Activated CD4-positive, CD25-positive, alpha-beta regulatory T cell treated with anti-CD3 and anti-CD28 coated beads, Interleukin-2, amount 50 U/mL, for 72 hours (primary cell): ENCODE data around the gene DNA2.
A peak's percentile ranks its signal among the peaks of the same experiment; 100 is the strongest.

ENCODE experiments used
- DNase-seq: peaks from one replicate; pipeline ENCODE4 v3.0.0; 2021

Gene DNA2

DNA sequence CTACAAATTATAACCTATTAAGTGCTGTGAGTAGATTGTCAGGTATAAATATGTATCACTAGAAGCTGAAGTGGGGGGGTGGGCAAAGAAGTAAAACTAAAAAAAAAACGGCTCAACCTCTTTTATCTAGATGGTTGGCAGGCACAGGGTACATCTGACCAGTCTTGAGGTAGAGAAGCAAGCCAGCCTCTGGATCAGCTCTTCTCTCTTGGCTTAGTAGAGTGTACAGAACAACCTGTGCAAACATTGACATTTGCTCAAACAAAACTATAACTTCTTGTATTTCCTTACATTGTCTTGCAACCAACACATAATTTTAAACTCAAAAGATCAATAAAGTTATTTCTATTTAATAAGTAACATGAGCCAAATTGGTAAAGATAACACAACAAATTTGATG lies 25.6 kb downstream of the DNA2 start:
- DNase-seq: no peak

DNA sequence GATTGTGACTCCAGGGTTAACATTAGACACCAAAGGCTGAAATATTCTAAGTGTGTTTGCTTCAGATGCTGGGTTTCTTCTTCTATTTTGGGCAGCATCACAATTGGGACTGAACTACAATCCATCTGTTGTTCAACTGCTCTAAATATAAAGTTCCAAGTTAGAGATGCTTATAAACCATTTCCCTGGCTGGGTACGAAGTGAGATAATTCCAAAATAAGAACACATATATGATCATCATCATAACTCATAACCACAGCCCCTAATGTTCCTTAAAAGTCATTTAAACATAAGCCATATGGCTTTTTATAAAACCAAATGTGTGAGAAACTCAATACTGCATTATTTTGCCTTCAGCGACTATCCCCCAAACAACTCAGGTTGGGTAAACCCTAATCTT lies 28.8 kb downstream of the DNA2 start:
- DNase-seq: no peak

DNA sequence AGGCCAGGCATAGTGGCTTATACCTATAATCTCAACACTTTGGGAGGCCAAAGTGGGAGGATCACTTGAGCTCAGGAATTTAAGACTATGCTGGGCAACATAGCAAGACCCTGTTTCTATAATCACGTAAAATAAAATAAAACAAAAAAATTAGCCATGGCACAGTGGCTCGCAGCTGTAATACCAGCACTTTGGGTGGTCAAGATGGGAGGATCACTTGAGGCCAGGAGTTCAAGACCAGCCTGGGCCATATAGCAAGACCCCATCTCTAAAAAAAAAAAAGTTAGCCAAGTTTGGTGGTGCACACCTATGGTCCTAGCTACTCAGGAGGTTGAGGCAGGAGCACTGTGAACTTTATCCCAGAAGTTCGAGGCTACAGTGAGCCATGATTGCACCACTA lies 30.9 kb downstream of the DNA2 start:
- no peak for DNase-seq

DNA sequence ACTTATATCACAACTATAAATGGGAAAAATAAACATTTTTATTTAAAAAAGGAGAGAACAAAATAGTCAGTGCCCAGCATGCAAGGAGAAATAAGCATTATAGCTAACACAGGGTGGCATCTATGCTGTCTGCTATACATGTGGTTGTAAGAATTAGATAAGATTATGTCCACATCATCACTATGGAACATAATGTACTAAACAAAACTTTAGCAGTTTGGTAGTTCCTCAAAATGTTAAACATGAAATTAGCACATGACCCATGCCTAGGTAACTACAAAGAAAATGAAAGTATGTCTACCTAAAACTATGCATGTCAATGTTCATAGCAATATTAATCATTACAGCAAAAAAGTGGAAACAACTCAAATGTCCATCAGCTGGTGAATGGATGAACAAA lies 36.0 kb downstream of the DNA2 start:
- DNase-seq: no peak

DNA sequence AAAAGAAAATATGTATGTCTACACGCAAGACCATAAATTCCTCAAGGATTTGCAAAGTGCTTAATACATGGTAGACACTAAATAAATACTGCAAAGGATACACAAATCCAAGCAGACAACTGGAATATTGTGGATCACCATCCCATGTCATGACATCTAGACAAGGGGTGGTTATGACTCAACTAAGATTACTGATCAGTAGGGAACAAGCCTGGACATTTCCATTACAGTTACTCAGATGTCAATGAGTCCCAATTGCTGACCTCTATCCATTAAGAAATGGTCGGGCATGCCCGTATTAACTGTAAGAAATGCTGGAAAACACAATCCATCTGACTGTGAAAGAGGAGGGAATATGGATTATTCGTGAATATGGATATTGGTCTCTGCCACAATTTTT lies 37.1 kb downstream of the DNA2 start:
- DNase-seq: no peak

DNA sequence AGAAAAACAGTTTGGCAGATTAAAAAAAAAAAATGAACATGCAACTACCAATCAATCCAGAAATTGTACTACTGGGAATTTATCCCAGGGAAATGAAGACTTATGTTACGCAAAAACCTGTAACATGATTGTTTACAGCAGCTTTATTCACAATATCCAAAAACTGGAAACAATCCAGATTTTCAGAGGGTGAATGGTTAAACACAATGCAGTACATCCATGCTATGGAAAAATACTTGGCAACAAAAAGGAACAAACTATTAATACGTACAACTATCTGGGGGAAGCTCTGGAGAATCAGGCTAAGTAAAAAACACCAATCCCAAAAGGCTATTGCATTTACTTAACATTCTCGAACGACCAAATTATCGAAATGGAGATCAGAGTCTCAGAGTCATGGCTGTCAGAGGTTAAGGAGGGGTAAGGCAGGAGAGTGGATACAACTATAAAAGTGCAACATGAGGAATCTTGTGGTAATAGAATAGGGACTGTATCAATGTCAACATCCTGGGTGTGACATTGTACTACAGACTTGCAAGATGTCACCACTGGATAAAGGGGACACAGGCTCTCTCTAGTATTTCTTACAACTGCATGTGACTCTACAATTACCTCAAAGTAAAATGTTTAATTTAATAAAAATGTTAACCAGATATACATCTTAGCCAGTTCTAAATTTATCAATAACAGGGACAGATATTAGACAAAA lies 43.2 kb downstream of the DNA2 start:
- DNase-seq: no peak

DNA sequence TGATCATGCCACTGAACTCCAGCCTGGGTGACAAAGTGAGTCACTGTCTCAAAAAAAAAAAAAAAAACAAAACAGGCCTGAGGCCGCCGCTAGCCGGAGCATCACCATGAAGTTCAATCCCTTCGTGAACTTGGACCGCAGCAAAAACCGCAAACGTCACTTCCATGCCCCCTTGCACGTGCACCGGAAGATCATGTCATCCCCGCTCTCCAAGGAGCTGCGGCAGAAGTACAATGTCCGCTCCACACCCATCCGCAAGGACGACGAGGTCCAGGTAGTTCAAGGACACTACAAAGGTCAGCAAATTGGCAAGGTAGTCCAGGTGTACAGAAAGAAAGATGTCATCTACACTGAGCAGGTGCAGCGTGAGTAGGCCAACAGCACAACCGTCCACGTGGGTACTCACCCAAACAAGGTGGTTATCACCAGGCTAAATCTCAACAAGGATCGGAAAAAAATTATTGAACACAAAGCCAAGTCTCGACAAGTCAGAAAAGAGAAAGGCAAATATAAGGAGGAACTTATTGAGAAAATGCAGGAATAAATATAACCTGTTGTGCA lies 47.2 kb downstream of the DNA2 start:
- DNase-seq: no peak

DNA sequence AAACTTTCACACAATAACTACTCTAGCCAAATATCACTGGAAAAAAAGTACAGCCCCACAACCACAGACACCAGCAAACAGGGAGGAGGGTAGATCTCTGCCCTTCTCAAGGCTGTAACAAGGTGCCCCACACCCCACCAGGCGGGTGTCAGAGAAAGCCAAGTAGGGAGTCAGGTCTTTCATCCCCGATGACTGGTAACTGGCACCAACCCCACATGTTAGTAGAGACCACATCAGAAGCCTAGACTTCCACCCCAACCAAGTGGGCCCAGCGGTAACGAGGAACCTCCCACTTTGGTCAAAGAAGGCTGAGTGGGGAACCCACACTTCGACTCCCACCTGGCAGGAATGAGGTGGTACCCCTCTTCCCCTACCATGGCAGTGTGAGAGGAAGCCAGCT lies 48.3 kb downstream of the DNA2 start:
- DNase-seq: no peak

DNA sequence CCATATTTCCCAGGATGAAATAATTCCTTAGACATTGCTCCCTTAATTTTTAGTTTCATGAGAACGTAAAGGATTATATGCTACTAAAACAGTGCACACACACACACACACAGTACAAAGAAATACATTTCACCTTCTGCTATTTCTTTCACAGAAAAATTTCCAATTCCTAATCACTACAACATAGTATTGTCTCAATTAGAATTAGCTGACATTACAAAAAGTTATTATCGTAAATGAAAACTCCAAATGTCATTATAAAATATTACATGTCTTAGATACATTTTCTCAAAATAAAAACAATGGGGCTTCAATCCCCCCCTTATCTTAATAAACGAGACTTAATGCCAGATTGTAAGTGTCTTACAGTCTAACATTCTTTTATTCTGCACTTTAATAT lies 52.4 kb downstream of the DNA2 start:
- no peak for DNase-seq

DNA sequence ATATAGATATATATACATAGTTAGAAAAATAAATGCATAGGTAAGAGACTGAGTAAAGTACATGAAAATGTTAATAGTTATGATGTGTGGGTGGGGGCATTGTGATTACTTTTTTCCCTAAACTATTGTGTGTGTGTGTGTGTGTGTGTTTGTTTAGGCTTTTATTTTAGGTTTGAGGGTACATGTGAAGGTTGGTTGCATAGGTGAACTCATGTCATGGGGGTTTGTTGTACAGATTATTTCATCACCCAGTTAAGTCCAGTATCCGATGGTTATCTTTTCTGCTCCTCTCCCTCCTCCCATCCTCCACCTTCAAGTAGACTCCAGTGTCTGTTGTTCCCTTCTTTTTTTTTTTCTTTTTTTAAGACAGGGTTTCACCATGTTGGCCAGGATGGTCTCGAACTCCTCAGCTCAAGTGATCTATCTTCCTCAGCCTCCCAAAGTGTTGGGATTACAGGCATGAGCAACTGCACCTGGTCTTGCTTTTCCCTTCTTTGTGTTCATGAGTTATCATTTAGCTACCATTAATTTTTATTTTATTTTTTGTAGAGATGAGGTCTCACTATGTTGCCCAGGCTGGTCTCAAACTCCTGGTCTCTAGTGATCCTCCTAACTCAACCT lies 62.8 kb downstream of the DNA2 start:
- no peak for DNase-seq

DNA sequence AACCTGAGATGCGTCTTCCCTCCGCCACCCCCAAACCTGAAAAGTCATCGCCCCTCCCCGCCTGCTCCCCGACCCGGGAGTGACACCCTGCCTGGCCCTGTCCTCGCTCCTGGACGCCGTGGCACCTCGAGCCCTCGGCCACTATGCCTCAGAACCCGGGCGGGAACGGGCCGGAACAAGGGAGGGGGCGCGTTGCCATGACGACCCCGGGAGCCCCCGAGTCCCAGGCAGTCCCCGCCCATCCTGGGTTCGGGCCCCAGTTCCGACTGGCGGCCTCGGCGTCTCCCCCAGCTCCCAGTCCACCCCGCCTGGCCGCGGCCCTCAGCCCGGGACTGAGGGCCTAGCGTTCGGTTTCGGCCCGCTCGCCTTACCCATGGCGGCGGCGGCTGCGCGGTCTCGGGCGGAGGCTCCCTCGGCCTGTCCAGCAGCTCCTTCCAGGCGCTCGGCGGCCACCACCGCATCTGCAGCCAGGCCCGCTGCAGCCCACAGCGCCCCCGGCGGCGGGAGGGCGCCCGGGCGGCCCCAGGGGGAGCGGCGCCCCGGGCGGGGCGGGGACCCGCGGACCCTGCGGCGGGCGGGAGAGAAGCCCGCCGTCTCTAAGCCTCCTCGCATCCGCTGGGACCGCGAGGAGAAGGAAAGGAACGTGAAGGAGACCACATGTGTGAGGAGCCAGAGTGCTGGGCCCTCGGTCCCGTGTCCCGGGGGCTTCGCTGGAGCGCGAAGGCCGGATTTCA lies 64.8 kb downstream of the DNA2 start, which contains the start of gene RUFY2:
Gene RUFY2 (minus strand): TSS at position 463 of the 734 bp plus-strand sequence. CDS start 88 bp downstream, at position 375.
- peak; percentile 89 for DNase-seq

DNA sequence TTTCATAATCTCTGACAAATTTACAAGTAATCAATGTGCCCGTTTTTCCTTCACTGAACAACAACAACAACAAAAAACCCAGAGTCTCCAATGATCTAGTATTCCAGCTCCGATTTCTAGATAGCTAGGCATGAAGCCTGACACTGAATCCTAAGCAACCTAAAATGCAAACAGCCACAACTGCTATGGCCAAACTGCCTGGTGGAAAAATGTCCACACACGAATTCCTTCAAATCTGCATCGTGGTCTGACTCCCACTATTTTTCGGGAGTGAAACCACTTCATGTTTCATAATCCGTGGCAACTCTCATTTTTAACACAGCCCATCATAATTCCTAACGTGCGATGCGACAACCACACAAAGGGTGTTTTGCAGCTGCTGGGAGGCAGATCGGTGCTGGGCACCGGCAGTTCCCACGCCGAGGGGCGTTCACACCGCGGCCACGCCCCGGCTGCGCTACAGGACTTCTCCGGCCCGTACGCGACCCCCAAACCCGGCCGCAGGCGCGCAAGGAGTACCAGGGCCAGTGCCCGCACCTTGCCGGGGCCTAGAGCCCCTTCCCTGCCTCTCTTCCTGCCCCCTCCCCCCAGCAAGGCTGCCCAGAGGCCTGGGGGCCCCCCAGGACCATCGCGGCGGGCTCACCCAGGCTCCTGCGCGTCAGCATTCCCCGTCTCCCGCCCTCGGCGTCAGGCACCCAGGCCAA lies 65.5 kb downstream of the DNA2 start:
- no peak for DNase-seq

DNA sequence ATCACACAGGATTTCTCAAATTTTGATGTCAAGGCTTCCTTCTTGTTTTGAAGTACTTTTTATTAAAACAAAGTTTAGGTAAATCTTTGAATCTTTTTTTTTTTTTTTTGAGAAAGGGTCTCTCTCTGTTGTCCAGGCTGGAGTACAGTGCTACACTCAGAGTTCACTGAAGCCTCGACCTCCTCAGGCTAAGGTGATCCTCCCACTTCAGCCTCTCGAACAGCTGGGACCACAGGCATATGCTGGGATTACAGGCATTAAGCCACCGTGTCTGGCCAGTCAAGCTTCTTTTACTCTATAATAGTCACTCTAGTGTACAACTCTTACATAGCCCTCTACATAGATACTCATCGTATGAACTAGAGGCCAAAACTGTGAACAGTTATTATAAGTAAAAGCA lies 68.1 kb downstream of the DNA2 start:
- DNase-seq: no peak

DNA sequence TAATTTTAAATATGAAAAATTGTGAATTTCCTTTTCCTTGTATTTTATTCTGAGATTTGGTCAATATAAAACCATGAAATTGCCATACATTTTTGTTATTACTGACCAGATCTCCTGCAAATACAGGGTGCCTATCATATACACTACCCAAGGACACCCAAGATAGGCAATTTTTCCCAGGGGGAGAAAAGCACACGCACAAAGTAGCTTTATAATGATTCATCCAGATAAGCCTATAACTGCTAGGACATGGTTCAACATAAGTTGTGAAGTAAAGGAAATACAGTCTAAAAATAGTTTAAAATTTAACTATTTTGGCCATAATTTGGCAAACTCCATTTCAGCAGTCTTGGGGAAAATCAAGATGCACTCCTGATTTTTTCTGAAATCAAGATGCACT lies 69.5 kb downstream of the DNA2 start:
- no peak for DNase-seq

DNA sequence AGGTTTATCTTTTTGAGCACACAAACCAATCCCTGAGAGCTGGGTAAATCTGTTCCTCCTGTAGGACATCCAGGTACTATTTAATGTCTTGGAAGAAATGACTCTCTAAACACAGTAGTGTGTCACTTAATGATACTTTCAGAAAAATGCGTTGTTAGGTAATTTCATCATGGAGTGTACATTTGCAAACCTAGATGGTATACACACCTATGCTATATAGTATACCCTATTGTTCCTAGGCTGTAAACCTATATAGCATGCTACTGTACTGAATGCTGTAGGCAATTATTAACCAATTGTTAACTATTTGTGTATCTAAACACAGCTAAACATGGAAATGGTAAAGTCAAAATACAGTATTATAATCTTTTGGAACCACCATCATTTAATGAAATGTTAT lies 74.8 kb downstream of the DNA2 start:
- no peak for DNase-seq

DNA sequence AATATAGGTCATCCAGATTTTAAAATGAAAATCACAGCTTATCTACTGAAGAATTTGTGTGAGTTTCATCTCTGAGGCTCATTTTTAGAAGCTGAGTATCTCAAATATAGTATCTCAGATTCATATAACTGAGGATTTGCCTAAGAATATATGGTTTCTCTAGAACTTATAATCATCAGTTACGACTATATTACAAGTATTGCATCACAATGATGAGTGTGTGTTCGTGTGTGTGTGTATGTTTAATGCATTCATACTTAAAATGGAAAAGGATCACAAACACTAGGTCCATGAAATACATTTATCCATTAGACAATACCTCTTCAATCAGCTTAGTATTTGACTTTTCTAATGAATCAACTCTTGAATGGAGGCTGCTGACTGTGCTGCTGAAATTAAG lies 86.0 kb downstream of the DNA2 start:
- no peak for DNase-seq

DNA sequence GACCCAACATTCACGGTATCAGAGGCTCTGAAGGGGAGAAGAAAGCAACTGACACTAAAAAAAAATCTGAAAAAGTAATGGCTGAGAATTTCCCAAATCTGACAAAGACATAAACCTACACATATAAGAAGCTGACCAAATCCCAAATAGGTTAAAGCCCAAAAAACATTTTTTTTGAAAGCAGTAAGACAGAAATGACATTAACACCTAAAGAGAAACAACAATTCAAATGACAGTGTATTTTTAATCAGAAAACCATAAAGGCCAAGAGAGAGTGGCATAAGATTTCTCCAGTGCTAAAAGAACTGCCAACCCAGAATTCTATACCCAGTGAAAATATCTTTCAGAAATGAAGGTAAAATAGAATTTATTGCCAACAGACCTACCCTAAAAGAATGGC lies 100.2 kb downstream of the DNA2 start:
- no peak for DNase-seq

DNA sequence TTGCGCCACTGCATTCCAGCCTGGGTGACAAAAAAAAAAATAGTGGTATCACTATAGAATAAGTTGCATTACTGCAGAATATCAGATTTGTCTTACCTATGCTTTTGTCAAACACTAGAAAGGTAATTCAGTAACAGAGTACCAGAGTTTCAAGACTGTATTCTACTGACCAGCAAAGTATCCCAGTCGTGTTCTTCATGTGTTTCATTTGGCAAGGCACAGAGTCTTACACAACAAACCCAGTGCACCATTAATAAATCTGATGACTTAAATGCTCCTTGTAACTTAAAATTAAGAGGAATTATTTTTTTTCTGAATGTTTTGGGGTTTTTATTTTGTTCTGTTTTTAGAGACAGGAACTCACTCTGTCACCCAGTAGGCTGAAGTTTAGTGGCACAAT lies 104.7 kb downstream of the DNA2 start:
- DNase-seq: no peak

DNA sequence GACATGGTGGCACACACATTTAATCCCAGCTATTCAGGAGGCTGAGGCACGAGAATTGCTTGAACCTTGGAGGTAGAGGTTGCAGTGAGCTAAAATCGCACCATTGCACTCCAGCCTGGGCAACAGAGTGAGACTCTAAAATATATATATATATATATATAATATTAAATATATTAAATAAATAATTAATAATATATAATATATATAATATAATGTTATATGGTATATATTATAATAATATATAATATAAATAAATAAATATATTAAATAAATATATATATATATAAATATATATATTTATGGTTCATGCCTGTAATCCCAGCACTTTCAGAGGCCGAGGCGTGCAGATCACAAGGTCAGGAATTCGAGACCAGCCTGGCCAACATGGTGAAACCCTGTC lies 105.2 kb downstream of the DNA2 start:
- no peak for DNase-seq

DNA sequence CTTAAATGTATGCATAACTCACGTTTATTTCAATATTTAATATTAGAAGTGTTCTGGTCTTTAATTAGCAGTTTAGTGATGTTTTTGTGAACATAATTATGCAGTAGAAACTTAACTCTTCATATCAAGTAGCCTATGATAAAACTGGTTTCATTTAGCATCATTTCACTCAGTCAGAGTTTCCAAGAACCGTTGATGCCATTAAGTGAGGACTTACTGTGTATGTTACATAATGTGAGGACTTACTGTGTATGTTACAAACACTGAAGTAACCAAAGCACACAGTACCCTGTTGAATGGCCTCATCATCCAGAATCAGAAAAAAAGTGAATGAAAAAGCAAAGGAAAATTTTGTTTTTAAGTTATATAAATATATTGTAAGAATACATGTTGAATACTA lies 106.2 kb downstream of the DNA2 start:
- no peak for DNase-seq

DNA sequence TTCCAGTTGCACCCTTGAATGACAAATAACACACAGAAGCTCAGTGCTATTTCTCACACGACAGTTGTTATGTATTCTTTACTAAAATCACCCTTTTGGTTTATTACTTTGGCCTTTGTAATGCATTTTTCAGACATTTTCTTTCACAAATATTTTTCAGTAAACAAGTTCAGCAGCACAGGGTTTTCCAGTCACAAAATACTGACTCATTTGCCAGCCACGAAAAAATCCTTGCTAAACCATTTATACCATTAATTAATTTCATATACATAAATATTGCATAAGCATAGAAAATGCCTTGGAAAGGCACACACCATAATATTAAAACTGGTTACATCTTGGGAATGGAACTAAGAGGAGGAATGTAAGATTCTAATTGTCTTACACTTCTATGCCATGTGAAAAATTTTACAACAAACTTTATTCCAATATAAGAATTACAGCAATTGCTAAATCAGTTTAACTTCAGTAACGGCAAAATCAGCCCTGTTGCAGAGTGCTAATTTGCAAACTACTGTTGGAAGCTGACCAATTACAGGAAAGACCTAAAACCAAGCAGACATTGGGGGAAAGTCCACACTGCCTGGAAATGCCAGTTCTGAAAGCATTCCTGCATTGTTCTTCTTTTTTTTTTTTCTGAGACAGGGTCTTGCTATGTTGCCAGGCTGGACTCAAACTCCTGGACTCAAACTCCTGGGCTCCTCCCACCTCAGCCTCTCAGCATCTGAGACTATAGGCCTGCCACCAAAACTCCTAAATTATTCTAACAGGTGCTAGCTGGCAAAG lies 107.5 kb downstream of the DNA2 start:
- DNase-seq: no peak
